Spleen (tissue), 7 donors: Measurements from ENCODE around the gene FUT7.

Experiments used
- POLR2A ChIP-seq, 3 donors: fragments of 450-650 bp; IDR thresholded peaks; one replicate each; pipeline ENCODE4 v1.5.1; 2017; ENCODE audit warnings: antibody characterized with exemption in 3 of 3, mild to moderate bottlenecking in 1 of 3
- POLR2AphosphoS5 ChIP-seq, 3 donors: sonication (generic); formaldehyde crosslinking; IDR thresholded peaks; one replicate each; pipeline ENCODE4 v1.5.1; 2017; ENCODE audit warnings: antibody characterized with exemption in 3 of 3
- TF ChIP-seq, protein P1 (sequence below), 11 experiments: fragments of 200-600 bp in 7 of 11; fragments of 450-650 bp in 4 of 11; sonication (generic) in 4 of 11; IDR thresholded peaks in 8 of 11; conservative IDR thresholded peaks in 3 of 11; 1 replicate in 7 of 11; 2 replicates in 4 of 11; pipeline versions ENCODE4 v1.4.0 to v1.8.0; 2016 to 2021; ENCODE audit warnings: antibody characterized with exemption in 11 of 11, inconsistent platforms in 4 of 11, mild to moderate bottlenecking in 1 of 11
- donor health status: DM: no; HTN: no; CAD: no; lungs with moderate emphysema.
- donor health status: DM: no; HTN: no; CAD: no.
- donor health status: DM: no; HTN: no; CAD: no.

DNA sequence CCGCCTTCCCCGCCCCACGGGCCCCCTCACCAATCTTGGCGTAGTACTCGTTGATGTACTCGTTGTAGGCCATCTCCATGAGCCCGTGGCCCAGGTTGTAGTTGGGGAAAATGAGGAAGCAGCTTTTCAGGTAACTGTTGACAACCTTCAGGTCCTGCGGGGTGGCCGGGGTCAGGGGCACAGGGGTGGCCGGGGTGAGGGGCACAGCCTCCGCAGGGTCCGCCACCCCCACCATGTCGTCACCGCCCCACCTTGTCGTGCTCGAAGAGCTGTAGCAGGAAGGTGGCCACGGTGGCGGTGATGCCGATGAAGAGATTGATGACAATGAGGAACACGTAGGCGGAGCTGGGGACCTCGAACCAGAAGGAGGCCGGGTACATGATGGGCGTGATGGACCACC lies 20.7 kb downstream of the FUT7 start:
- TF ChIP-seq, protein P1, sequence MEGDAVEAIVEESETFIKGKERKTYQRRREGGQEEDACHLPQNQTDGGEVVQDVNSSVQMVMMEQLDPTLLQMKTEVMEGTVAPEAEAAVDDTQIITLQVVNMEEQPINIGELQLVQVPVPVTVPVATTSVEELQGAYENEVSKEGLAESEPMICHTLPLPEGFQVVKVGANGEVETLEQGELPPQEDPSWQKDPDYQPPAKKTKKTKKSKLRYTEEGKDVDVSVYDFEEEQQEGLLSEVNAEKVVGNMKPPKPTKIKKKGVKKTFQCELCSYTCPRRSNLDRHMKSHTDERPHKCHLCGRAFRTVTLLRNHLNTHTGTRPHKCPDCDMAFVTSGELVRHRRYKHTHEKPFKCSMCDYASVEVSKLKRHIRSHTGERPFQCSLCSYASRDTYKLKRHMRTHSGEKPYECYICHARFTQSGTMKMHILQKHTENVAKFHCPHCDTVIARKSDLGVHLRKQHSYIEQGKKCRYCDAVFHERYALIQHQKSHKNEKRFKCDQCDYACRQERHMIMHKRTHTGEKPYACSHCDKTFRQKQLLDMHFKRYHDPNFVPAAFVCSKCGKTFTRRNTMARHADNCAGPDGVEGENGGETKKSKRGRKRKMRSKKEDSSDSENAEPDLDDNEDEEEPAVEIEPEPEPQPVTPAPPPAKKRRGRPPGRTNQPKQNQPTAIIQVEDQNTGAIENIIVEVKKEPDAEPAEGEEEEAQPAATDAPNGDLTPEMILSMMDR (IDR thresholded peaks at IDR 0.05 in 8 of 11, conservative IDR thresholded peaks at IDR 0.05 in 3 of 11) = no peak
- no peak for TF ChIP-seq POLR2A (IDR thresholded peaks at IDR 0.05)
- TF ChIP-seq POLR2AphosphoS5 (IDR thresholded peaks at IDR 0.05) = no peak
